ENCODE measurements around the gene EBNA1BP2. TPM values are rescaled to one million over a fixed set of nuclear protein-coding genes. Genes with fewer than 3 reads are reported as not detected.

The EBNA1BP2 gene
- total and polyA plus RNA-seq, 2 donors (not counting 3 experiments of a cell fraction or from before 2014, with no cell fraction given) = 47.8 to 104 TPM

DNA sequence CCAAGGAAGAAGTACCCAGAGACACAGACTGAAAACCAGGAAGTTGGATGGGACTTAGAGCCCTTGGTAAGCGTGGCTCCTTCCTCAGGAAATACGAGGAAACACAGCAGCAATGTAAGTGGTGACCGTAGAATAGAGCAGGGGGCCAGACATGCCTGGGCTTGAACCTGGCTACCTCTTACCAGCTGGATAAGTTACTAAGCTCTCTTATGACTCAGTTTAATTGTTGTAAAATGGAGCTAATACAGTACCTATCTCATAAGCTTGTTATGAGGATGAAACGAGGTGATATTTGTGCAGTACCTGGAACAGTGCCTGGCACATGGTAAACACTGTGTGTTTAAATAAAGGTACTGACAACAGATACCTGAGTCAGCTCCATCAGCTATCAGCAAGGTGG lies 19.2 kb downstream of the EBNA1BP2 start:
- peak; percentile 18 for FAIRE-seq
- no TSS peak for BruUV-seq (replicated peaks)
- ChIA-PET POLR2A (no interaction called here), CTCF (interaction anchor here (1.4 kb wide), 1 partner anchor 18 kb away, joined by 3 read pairs; no protein-coding TSS in a partner anchor)
- TF ChIP-seq POLR2A (IDR thresholded peaks at IDR 0.05; ENCODE audit: low read depth, low read length) (no peak), JUN (IDR thresholded peaks at IDR 0.05; ENCODE audit: borderline replicate concordance, insufficient read depth, insufficient read length, low read depth) (no peak), GATA2 (IDR thresholded peaks at IDR 0.05; ENCODE audit: insufficient read depth, insufficient read length, low read depth, low read length) (no peak), FOS (IDR thresholded peaks at IDR 0.05; ENCODE audit: borderline replicate concordance, insufficient read depth, low read length) (no peak)
- no peaks in the 10 kb centered on the region for H3K79me2 ChIP-seq (ENCODE audit: control insufficient read depth, insufficient read depth, low read length)
- dilution Hi-C loops (cut with MboI; ENCODE audit: extremely low pct_ligation_motif_present, low sequenced_read_pairs) = no loop called here
- intact Hi-C loops (cut with micrococcal nuclease) = no loop called here
- peak overlapping the region; percentile 78 for H2AFZ ChIP-seq (ENCODE audit: low read depth, low read length)
- no peak for DNase-seq (ENCODE audit: low read depth, low spot score)
- H3K4me1 ChIP-seq (ENCODE audit: control insufficient read depth, extremely low read depth, insufficient read depth, low read length) = peaks cover 5% of the 10 kb centered on the region
- H3K4me3 ChIP-seq (replicated peaks in 1 of 3; ENCODE audit: insufficient read depth in 1 of 3, low read depth in 1 of 3, low read length in 3 of 3) = no peak overlapping the region
- H4K20me1 ChIP-seq (replicated peaks; ENCODE audit: control insufficient read depth, extremely low read depth, insufficient read depth, low read length) = no peaks in the 10 kb centered on the region
- H3K36me3 ChIP-seq (ENCODE audit: control insufficient read depth in 2 of 2, extremely low read depth in 1 of 2, insufficient read depth in 2 of 2, low read length in 2 of 2) = no peaks in the 10 kb centered on the region
- peaks cover 15 to 17% of the 10 kb centered on the region in 2 experiments for H3K27me3 ChIP-seq (ENCODE audit: control insufficient read depth in 2 of 2, insufficient read depth in 2 of 2, low read length in 2 of 2)
- H3K27ac ChIP-seq (ENCODE audit: insufficient read depth, low read depth, low read length) = no peak overlapping the region
- H3K9me1 ChIP-seq (replicated peaks; ENCODE audit: control insufficient read depth, extremely low read depth, insufficient read depth, low read length) = no peaks in the 10 kb centered on the region
- no peak overlapping the region for H3K9ac ChIP-seq (replicated peaks; ENCODE audit: extremely low read depth, insufficient read depth, low read length)
- no peaks in the 10 kb centered on the region for H3K9me3 ChIP-seq (replicated peaks; ENCODE audit: control insufficient read depth, insufficient read depth, low read length)
- H3K4me2 ChIP-seq (ENCODE audit: insufficient read depth, low read length) = no peak overlapping the region

- Histone ChIP-seq H3K9me3 (replicated peaks; ENCODE audit: control insufficient read depth, insufficient read depth, low read length) (no peaks in the 10 kb centered on the region), H3K4me1 (ENCODE audit: control insufficient read depth, extremely low read depth, insufficient read depth, low read length) (peaks cover 5% of the 10 kb centered on the region), H3K79me2 (ENCODE audit: control insufficient read depth, insufficient read depth, low read length) (no peaks in the 10 kb centered on the region), H3K27ac (ENCODE audit: insufficient read depth, low read depth, low read length) (no peak overlapping the region), H3K4me2 (ENCODE audit: insufficient read depth, low read length) (no peak overlapping the region), H2AFZ (ENCODE audit: low read depth, low read length) (no peak overlapping the region), H3K36me3 (ENCODE audit: control insufficient read depth in 2 of 2, extremely low read depth in 1 of 2, insufficient read depth in 2 of 2, low read length in 2 of 2) (no peaks in the 10 kb centered on the region), H3K4me3 (replicated peaks in 1 of 3; ENCODE audit: insufficient read depth in 1 of 3, low read depth in 1 of 3, low read length in 3 of 3) (no peak overlapping the region), H4K20me1 (replicated peaks; ENCODE audit: control insufficient read depth, extremely low read depth, insufficient read depth, low read length) (no peaks in the 10 kb centered on the region), H3K9ac (replicated peaks; ENCODE audit: extremely low read depth, insufficient read depth, low read length) (no peak overlapping the region), H3K9me1 (replicated peaks; ENCODE audit: control insufficient read depth, extremely low read depth, insufficient read depth, low read length) (no peaks in the 10 kb centered on the region), H3K27me3 (ENCODE audit: control insufficient read depth in 2 of 2, insufficient read depth in 2 of 2, low read length in 2 of 2) (peaks cover 22 to 32% of the 10 kb centered on the region in 2 experiments)
- dilution Hi-C loops (cut with MboI; ENCODE audit: extremely low pct_ligation_motif_present, low sequenced_read_pairs) (no loop called here), intact Hi-C loops (cut with micrococcal nuclease) (no loop called here)
- no peak for FAIRE-seq
- BruUV-seq (replicated peaks) = no TSS peak
- ChIA-PET POLR2A (no interaction called here), CTCF (interaction anchor here (1.3 kb wide), 1 partner anchor 237 kb away, joined by 3 read pairs; no protein-coding TSS in a partner anchor)
- TF ChIP-seq, protein P1, sequence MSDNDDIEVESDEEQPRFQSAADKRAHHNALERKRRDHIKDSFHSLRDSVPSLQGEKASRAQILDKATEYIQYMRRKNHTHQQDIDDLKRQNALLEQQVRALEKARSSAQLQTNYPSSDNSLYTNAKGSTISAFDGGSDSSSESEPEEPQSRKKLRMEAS (IDR thresholded peaks at IDR 0.05; ENCODE audit: insufficient read depth, insufficient read length) = no peak
- TF ChIP-seq CTCF (IDR thresholded peaks at IDR 0.05; ENCODE audit: extremely low read depth in 1 of 2, insufficient read depth in 1 of 2, low read depth in 1 of 2, low read length in 2 of 2) (no peak), MYC (IDR thresholded peaks at IDR 0.05; ENCODE audit: low read depth, low read length) (no peak), FOS (IDR thresholded peaks at IDR 0.05; ENCODE audit: borderline replicate concordance, insufficient read depth, low read length) (no peak), GATA2 (IDR thresholded peaks at IDR 0.05; ENCODE audit: insufficient read depth, insufficient read length, low read depth, low read length) (no peak), JUN (IDR thresholded peaks at IDR 0.05; ENCODE audit: borderline replicate concordance, insufficient read depth, insufficient read length, low read depth) (no peak), EZH2 (IDR thresholded peaks at IDR 0.05; ENCODE audit: borderline replicate concordance, low read depth, low read length, severe bottlenecking) (no peak), POLR2AphosphoS5 (IDR thresholded peaks at IDR 0.05; ENCODE audit: insufficient read depth, low read depth, low read length) (no peak), POLR2A (IDR thresholded peaks at IDR 0.05; ENCODE audit: low read depth, low read length) (no peak)
- DNase-seq (ENCODE audit: low read depth, low spot score) = no peak
These were observed 22.2 kb downstream of the EBNA1BP2 start for GRCh38 chr1:43149889-43150288.
